ENCODE measurements around the gene RECK.

RECK gene

DNA sequence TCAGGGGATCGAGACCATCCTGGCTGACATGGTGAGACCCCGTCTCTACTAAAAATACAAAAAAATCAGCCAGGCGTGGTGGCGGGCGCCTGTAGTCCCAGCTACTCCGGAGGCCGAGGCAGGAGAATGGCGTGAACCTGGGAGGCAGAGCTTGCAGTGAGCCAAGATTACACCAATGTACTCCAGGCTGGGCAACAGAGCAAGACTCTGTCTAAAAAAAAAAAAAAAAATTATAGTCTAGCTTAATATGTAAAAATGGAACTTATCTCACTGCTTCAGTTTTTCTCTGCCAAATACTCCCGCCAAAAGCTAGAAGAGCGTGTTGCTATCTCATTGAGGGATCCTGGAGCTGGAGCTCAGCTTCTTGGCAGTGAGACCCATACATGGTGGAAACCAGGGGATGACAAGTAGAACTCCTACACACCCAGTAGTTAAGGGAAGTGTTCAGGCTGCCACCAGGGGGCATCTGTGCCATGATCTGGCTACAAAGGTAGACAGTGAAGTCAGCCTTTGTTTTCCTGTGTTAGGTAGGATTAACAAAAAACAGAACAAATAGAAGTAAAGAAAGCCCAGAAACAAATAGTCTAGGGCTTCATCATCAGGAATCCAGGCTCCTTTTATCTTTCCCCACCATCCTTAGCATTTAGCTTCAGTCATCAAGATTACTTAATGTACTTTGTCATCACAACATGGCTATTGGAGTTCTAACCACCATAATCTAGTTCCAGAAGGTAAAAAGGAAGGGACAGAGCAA, 66.2 kb downstream of the RECK start:
- no peak overlapping the region for H3K4me3 ChIP-seq (replicated peaks; ENCODE audit: low read depth, low read length)
- TF ChIP-seq, protein P1, sequence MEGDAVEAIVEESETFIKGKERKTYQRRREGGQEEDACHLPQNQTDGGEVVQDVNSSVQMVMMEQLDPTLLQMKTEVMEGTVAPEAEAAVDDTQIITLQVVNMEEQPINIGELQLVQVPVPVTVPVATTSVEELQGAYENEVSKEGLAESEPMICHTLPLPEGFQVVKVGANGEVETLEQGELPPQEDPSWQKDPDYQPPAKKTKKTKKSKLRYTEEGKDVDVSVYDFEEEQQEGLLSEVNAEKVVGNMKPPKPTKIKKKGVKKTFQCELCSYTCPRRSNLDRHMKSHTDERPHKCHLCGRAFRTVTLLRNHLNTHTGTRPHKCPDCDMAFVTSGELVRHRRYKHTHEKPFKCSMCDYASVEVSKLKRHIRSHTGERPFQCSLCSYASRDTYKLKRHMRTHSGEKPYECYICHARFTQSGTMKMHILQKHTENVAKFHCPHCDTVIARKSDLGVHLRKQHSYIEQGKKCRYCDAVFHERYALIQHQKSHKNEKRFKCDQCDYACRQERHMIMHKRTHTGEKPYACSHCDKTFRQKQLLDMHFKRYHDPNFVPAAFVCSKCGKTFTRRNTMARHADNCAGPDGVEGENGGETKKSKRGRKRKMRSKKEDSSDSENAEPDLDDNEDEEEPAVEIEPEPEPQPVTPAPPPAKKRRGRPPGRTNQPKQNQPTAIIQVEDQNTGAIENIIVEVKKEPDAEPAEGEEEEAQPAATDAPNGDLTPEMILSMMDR (IDR thresholded peaks at IDR 0.05; ENCODE audit: low read depth, low read length, missing control alignments), result peak; percentile 78
- DNase-seq (ENCODE audit: extremely low read depth, low read depth), result no peak

DNA sequence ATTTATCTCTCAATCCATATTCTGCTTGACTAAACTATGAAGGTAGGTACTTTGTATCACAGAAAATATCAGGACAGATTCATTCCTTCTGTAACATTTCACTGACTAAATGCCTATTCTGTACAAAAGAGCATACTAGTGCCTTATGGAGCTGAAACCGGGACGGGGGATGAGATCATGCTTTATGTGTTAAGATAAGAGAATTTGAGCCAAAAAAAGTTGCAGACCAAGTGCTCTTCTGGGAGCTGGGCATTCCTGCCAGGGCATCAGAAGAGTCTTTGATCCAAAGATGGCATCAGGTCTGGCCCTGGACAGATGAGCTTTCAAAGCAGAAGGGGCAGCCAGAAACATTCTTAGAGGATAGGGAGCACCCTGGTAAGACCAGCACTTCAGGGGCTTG, 72.4 kb downstream of the RECK start:
- TF ChIP-seq, protein P1 (IDR thresholded peaks at IDR 0.05; ENCODE audit: low read depth, low read length, missing control alignments), result no peak
- no peak for DNase-seq (ENCODE audit: extremely low read depth, low read depth)
- no peak overlapping the region for H3K4me3 ChIP-seq (replicated peaks; ENCODE audit: low read depth, low read length)

DNA sequence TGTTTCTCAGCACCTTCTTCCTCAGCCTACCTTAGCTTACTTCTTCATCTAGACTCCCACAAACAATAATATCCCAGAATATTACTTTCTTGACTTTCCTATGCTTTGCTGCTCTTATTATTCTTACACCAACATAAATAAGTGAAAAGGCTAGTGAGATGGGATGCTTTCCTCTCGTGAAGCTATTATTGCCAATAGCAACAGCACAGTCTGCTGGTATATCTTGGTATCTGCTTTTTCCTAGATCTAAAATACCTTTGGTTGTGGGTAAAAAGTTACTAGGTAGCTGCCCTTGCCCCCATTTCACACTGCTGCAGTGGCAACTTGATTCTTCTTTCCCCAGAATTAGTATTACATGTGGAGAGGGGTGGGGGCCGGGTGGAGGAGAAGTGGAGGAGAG, 73.7 kb downstream of the RECK start:
- TF ChIP-seq, protein P1 (IDR thresholded peaks at IDR 0.05; ENCODE audit: low read depth, low read length, missing control alignments), result no peak
- no peak for DNase-seq (ENCODE audit: extremely low read depth, low read depth)
- H3K4me3 ChIP-seq (replicated peaks; ENCODE audit: low read depth, low read length), result no peak overlapping the region

DNA sequence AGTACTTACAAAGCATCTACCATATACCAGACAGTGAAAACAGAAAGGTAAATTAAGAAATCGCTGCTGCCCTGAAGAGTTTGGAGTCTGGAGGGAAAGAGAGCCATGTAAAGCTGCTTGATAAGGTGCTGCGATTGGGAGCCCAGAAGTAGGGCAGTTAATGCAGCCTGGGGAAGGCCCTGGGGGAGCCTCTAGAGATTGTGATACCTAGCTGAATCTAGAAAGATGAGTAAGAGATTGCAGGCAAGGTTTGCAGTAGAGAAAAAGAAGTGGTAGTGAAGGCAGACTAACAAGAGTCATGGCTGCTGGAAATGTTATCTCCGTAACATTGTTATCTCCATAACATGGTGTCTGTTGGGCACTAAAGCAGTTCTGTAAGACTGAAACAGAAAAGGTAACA, 75.8 kb downstream of the RECK start:
- TF ChIP-seq, protein P1 (IDR thresholded peaks at IDR 0.05; ENCODE audit: low read depth, low read length, missing control alignments), result no peak
- H3K4me3 ChIP-seq (replicated peaks; ENCODE audit: low read depth, low read length), result no peak overlapping the region
- DNase-seq (ENCODE audit: extremely low read depth, low read depth), result no peak

DNA sequence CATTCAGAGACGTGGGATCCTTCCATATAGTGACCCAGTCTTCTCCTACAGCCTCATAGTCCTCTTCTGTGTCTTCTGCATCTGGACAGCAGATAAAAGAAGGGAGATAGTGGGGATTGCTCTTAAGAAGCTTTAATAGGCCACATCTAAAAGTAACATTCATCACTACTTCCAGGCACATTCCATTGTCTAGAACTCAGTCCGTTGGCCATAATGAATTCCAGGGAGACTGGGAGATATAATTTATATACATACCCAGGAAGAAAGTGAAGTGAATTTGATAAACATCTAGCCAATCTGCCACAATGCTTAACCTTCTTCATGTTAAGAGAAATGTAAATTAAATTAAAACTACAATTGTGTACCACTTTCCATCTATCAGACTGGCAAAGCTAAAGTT, 77.3 kb downstream of the RECK start:
- H3K4me3 ChIP-seq (replicated peaks; ENCODE audit: low read depth, low read length), result no peak overlapping the region
- TF ChIP-seq, protein P1 (IDR thresholded peaks at IDR 0.05; ENCODE audit: low read depth, low read length, missing control alignments), result no peak
- no peak for DNase-seq (ENCODE audit: extremely low read depth, low read depth)

DNA sequence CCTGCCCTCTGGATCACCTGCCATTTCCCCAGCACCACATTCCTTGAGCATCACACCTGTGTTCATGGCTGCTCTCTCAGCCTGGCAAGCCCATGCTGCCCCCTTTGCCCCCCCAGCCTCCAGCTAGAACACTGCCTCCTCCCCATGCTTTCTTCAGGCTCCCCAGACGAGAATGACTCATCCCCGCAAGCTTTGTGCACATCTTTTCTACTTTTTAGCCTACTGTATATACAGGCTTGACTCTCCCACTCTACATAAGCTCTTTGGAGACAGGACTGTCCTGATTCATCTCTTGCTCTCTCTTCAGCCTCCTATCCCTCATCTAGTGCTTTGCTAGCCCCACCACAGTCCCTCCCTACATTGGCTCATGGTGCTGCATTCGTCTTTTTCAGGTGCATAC, 79.9 kb downstream of the RECK start:
- DNase-seq (ENCODE audit: extremely low read depth, low read depth), result no peak
- TF ChIP-seq, protein P1 (IDR thresholded peaks at IDR 0.05; ENCODE audit: low read depth, low read length, missing control alignments), result no peak
- H3K4me3 ChIP-seq (replicated peaks; ENCODE audit: low read depth, low read length), result no peak overlapping the region

DNA sequence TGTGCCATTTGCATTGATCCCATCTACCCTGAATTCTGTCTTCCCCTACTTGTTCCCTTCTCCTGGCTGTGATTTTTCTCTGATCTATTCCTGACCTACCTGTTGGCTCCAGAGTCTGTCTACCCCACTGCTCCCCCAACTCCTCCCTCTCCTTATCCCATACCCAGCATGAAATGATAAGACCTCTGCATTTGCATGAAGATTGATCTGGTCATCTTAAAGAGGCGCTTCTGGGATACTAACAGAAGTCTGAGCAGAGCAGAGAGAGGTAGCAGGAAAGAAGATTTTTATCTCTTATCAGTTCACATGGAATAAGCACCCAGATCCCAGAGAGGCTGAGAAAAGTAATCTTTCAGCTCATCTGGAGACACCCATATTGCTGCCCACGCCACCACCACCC, 81.5 kb downstream of the RECK start:
- H3K4me3 ChIP-seq (replicated peaks; ENCODE audit: low read depth, low read length), result no peak overlapping the region
- DNase-seq (ENCODE audit: extremely low read depth, low read depth), result no peak
- TF ChIP-seq, protein P1 (IDR thresholded peaks at IDR 0.05; ENCODE audit: low read depth, low read length, missing control alignments), result no peak
